ENCODE data around the gene LGR4.
"Not testable (repeated sequence)": the region's sequence is repeated elsewhere in the genome, so short reads cannot be mapped to it uniquely, and the experiment has no call there.

The LGR4 gene

DNA sequence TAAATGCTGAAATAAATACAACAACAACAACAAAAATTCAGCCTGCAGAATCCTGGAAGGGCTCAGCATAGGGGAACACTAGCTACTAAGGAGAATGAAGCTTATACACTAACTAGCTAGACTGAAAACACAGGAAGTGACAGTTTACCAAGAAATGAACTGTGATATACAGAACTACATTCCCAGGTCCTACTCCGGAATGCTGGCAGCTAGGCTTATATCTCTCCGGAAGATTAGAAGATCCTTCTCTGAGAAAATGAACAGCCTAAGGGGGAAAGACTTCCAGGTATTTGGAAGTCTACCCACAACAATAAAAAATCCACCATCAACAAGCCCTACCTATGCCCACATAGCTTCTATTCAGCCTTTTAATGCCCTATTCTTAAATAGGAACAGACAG is 140.6 kb downstream of the LGR4 start:
- DNase-seq: no peak

DNA sequence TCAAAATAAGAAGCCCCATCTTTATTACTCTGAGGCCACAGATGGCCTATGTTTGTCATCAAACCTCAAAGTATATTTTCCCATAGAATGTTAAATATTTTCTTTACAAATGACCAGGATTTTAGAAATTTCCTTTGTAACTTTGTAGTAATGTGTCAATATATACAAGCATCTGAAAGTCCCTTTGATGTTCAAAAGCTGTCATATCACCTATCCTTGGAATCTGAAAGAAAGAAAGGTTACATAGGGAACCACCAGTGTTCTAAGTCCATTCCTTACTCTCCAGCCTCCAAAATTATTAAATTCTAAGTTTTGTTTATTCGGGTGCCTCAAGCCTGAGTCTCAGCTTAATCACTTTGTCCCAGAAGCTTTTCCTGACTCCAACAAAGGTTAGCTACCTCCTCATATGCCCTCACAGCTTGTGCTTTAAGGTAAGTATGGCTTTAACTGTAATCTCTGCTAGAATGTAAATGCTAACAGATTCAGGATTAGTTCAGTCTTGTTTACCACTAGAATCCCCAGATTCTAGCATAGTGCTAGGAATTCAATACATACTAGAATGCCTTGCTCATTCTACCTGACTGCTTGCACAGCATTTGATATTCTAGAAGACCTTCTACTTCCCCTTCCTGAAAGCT is 141.8 kb downstream of the LGR4 start:
- DNase-seq: no peak

DNA sequence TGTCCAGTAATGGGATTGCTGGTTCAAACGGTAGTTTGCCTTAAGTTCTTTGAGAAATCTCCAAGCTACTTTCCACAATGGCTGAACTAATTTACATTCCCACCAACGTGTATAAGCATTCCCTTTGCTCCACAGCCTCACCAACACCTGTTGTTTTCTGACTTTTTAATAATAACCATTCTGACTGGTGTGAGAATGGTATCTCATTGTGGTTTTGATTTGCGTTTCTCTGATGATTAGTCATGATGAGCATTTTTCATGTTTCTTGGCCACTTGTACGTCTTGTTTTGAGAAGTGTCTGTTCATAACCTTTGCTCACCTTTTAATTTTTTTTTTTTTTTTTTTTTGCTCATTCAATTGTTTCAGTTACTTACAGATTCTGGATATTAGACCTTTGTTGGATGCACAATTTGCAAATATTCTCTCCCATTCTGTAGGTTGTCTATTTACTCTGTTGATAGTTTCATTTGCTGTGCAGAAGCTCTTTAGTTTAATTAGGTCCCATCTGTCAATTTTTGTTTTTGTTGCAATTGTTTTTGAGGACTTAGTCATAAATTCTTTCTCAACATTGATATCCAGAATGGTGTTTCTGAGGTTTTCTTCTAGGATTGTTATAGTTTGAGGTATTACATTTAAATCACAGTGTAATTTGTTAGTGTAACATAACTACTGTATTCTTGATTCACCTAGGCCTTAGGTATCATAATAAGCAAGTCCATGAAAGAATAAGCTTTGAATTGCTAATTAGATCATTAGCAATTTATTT is 142.5 kb downstream of the LGR4 start:
- no peak for DNase-seq

DNA sequence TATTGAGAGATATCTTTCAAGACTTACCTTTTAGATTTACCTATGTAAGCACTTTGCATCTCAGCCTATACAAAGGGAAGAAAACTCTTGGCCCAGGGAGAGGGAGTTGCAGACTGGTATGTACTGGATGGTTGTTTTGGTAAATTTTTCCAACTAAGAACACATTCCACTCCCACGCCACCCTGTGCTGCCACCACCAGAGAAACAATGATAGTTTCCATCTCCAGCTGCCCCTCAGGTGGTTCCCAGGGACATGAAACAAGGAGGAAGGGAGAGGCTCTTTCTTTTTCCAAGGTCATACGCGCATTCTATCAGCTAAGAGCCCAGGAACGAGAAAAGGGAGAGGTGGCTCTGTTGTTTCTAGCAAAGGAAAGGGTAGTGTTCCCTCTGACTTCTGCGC is 144.0 kb downstream of the LGR4 start:
- DNase-seq: no peak

DNA sequence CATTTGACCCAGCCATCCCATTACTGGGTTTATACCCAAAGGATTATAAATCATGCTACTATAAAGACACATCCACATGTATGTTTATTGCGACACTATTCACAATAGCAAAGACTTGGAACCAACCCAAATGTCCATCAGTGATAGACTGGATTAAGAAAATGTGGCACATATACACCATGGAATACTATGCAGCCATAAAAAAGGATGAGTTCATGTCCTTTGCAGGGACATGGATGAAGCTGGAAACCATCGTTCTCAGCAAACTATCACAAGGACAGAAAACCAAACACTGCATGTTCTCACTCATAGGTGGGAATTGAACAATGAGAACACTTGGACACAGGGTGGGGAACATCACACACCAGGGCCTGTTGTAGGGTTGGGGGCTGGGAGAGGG is 145.5 kb downstream of the LGR4 start:
- not testable (repeated sequence) for DNase-seq

DNA sequence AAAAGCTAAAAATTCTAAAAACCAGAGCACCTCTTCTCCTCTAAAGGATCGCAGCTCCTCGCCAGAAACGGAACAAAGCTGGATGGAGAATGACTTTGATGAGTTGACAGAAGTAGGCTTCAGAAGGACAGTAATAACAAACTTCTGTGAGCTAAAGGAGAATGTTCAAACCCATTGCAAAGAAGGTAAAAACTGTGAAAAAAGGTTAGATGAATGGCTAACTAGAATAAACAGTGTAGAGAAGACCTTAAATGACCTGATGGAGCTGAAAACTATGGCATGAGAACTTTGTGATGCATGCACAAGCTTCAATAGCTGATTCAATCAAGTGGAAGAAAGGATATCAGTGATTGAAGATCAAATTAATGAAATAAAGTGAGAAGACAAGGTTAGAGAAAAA is 150.4 kb downstream of the LGR4 start:
- not testable (repeated sequence) for DNase-seq

DNA sequence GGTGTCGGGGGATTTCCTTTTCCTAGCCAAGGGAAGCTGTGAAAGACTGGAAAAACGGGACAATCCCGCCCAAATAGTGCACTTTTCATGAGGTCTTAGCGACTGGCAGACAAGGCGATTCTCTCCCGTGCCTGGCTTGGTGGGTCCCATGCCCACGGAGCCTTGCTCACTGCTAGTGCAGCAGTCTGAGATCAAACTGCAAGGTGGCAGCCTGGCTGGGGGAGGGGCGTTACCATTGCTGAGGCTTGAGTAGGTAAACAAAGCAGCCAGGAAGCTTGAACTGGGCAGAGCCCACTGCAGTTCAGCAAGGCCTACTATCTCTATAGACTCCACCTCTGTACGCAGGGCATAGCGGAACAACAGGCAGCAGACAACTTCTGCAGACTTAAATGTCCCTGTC is 151.2 kb downstream of the LGR4 start:
- DNase-seq: not testable (repeated sequence)

DNA sequence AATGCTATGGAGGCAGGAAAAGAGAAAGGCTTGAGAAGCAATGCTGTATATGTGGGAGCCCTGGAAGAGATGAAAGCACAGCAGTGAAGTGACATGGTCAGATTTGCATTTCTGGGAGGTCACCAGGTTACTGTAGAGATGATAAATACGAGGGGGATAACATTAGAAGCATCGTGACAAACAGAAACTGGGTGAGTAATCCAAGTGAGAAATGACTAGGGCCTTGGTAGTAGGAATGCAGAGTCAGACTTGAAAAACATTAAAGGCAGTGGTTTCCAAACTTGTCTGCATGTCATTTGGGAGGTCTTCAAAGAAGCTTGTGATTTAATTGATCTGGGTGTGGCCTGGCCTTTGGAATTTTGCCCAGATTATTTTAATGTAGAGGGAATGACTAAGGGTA is 153.5 kb downstream of the LGR4 start:
- DNase-seq: no peak

DNA sequence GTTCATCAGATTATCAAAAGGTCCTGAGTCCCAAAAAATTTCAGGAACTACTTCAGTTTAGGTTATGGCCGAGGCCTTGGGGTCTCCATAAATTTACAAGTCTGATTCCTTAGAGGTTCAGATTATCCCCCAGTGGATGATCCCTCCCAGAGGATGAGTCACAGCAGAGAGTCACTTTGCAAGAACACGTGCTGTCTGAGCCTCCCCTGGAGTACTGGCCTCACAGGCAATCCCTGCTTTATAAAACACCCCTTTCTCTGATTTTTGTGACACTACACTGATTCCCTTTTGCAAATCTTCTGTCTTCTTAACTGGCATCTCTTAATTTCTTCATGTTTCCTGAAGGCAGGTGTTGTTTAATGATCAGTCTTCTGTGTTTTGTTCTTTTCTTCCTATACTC is 154.8 kb downstream of the LGR4 start:
- DNase-seq: no peak
